Right forelimb (tissue), 1 donor: ENCODE measurements around the gene HOXD13.

Experiments
- DNase-seq: peaks from one replicate; pipeline ENCODE4 v3.0.0-alpha.2; 2018

The HOXD13 gene

DNA sequence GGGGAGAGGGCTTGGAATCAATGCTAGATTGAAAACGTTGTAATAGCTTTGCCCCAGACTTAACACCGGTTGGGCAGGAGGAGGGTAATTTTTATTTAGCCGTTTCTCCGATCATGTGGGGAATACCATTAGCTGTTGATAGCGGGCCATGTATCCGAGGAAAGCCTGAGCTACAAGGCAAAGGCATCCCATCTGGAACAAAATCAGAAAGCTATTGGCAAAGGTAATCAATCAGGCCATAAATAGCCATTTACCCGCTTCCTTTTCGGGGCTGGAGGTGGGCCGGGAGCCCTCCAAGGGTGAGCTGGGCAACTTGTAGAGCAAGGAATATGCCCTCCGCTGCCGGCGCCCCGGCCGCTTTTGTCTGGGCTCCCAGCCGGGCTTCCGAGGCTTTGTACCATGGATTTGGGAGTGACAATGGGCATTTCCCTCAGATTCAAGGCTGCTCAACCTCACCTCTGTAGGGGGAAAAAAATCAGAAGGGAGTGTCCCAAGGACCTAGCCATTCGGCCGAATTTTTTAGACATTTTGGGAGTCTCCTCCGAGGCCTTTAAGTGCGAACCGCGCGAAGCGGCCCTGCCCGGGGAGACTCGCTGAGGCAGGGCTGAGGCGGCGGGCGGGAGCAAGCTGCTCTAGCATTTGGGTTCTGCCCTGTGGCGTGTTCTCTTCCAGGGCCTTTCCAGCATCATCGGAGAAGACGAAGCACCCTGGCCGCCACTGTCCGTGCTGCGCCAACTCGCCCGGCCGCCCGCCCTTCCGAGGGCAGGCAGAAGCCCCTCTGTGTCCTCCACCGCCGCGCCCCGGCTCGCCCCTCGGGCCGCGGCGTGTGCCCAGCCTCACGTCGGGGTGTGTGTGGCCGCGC, 28.9 kb downstream of the HOXD13 start:
- DNase-seq, result peak; percentile 70

DNA sequence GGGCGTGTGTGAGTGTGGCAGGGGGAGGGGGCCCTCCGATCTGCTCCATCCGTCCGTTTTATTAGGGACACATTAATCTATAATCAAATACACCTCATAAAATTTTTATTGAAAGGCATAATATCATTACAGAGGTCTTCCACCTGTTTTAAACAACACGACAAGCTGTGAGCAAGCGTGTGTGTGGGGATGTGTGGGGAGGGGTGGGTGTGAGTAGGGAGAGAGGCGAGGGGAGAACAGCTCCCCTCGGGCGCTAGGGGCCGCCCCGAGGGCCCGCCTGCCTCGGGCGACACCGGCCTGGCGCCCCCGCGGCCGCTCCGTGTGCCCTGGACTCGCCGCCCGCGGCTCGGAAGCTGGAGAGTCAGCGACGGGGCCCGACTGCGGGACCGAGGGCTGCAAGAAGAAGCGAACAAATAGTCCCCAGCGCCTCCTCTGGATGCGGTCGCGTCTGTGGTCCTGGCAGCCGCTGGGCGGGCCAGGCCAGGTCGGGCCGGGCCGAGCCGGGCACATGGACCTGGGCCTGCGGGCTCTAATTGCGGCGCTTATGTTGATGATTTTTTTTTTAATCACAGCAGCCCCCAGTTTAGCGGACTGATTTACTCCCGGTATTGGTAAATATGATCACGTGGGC, 29.6 kb downstream of the HOXD13 start:
- DNase-seq, result peak; percentile 88

DNA sequence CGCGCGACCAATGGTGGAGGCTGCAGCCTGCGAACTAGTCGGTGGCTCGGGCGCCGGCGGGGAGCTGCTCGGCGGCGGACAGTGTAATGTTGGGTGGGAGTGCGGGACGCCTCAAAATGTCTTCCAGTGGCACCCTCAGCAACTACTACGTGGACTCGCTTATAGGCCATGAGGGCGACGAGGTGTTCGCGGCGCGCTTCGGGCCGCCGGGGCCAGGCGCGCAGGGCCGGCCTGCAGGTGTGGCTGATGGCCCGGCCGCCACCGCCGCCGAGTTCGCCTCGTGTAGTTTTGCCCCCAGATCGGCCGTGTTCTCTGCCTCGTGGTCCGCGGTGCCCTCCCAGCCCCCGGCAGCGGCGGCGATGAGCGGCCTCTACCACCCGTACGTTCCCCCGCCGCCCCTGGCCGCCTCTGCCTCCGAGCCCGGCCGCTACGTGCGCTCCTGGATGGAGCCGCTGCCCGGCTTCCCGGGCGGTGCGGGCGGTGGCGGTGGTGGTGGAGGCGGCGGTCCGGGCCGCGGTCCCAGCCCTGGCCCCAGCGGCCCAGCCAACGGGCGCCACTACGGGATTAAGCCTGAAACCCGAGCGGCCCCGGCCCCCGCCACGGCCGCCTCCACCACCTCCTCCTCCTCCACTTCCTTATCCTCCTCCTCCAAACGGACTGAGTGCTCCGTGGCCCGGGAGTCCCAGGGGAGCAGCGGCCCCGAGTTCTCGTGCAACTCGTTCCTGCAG, 30.3 kb downstream of the HOXD13 start, which contains the start of gene HOXD9:
Gene HOXD9, plus strand, starts transcription at position 37 of the 728 bp plus-strand sequence. Its CDS starts 50 bp downstream, at position 87.
- no peak for DNase-seq

DNA sequence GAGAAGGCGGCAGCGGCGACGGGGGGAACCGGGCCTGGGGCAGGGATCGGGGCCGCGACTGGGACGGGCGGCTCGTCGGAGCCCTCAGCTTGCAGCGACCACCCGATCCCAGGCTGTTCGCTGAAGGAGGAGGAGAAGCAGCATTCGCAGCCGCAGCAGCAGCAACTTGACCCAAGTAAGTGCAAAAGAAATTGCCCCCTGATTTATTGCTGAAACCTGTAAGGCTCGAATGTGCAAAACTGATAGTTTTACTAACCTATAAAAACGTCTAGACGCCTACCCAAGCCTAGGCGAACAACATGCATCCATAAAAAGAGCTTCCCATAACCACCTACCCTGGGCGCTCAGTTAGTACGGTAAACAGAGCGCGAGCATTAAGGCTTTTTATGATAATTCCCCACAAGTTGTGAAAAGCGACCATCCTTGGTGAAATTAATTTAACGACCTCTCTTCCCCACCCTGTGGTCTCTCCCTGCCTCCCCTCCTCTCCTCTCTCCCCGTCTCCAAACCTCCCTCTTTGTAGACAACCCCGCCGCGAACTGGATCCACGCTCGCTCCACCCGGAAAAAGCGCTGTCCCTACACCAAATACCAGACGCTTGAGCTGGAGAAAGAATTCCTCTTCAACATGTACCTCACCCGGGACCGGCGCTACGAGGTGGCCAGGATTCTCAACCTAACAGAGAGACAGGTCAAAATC, 31.0 kb downstream of the HOXD13 start:
- peak; percentile 77 for DNase-seq

DNA sequence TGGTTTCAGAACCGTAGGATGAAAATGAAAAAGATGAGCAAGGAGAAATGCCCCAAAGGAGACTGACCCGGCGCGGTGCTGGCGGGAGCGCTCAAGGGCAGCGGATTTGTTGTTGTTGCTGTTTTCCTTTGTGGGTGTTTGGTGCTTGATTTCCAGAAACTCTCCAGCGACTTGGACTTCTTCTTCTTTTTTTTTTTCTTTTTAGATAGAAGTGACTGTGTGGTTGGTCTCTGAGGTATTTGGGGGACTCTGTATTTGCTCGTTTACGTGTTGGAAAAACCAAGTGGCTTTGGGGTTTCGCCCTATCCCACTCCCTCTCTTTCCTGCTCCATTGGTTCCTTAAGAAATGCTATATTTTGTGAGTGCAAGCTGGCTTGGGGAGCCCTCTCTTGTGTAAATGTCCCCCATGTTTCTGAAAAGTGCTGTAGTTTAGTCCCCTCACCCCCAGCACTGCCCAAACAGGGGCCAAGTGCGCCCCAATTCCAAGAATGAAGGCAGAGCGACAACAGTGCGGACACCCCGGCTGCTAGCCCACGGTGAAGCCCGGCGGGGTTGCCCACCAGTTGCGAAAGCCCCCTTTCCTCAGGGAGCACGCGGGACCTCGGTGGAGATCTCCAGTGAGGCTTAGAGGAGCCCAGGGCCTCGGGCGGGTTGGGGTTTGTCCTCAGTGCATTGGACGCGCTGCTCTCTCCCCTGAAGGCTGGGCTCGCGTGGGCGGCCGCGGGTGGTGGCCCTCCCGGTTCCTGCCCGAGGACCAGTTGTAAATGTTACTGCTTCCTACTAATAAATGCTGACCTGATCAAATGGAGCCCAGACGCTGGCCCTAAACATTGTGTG, 31.8 kb downstream of the HOXD13 start:
- peak; percentile 65 for DNase-seq

DNA sequence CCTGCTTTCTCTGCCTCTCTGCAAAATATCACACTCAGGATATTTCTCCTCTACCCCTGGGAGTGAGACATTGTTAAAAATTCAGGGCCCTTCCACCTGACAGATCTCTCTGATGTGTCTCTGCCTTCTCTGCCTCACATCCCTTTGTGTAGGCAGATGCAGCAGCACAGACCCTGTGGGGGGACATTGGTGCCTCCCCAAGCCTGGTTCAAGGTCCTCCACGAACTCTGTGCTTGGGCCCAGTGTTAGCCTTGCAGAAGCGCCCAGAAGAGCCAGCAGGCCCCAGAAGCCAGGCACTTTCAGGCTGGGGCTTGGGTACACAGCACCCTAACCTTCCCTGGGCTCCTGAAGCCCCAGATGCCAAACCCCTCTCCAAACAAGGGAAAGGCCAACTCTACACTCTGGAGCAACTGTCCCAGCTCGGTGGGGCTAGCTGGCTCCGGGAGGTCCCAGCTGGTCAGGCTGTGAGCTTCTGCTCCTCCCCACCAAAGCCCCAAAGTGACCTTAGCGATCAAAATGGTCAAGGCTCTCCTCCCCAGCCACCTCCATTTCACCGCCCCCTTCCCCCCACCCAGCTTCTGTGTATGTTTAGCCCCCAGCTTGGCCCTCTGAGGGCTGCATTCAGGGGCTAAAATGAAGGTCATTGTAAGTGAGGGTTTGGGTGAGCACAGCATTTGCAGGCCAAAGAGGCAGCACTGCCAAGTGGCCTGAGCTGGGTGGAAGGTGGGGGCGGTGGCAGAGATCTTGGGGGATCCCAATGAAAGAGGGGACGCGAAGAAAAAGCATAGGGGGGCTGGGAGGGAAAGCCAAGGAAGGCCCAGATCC, 32.6 kb downstream of the HOXD13 start:
- DNase-seq, result peak; percentile 58

DNA sequence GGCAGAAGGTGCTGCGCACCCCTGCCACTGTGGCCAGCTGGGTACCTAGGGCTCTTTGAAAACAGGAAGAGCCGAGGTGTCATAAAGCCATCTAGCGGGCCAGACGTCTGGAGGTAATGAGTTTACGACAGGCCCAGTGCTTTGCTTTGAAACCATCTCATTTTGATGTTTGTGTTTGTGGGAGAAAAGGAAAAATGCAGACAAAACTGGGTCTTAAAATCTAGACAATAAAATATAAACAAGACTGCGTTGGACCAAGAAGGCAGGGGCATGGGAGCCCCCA, 33.2 kb downstream of the HOXD13 start:
- no peak for DNase-seq

DNA sequence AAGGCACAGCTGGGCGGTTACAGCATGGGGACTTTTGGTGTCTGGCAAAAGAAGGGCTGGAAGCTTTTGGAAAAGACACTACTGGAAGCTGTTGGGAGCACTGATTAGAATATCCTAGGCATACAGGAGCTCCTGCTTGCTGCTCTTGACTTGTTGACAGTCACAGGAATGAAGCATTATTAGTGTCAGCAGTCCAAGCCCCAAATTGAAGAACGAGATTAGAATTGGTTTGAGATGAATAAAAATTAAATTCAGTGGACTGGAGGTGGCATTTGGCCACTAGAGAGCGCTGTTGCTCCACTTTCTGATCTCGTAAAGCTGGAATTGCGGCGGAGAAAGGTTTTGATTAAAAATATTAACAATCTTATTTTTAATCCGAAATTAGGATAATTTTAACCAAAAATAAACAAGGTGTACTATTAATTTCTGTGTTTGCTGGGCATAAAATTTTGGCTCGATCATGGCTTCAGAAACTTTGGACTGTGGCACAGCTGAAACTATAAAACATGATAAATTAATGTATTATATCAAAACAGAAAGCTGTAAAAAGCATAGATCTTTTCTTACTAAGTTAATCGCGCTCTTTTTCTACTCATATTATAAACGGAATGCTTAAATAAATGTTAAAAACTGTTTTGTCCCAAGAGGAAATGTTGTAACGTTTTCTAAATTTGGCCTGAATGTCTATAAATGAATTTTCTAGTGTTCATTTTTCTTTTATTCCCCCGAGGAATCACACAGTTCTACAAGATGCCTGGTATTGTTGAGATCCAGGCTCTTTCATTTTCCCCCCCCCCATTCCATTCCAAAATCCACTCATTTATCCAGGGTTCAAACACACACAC, 34.6 kb downstream of the HOXD13 start:
- peak; percentile 84 for DNase-seq

DNA sequence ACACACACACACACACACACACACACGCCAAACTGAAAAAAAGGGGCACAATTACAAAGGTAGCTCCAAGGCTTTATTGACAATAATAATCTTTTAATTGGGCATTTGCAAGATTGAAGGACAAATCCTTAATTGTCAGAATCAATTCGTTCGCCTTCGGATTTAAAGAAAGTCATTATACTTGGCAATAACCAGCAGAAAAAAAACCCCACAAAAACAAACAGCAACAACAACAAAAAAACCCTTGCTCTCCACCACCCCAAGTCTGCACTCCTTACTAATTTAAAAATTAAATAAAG, 35.2 kb downstream of the HOXD13 start:
- DNase-seq, result no peak

DNA sequence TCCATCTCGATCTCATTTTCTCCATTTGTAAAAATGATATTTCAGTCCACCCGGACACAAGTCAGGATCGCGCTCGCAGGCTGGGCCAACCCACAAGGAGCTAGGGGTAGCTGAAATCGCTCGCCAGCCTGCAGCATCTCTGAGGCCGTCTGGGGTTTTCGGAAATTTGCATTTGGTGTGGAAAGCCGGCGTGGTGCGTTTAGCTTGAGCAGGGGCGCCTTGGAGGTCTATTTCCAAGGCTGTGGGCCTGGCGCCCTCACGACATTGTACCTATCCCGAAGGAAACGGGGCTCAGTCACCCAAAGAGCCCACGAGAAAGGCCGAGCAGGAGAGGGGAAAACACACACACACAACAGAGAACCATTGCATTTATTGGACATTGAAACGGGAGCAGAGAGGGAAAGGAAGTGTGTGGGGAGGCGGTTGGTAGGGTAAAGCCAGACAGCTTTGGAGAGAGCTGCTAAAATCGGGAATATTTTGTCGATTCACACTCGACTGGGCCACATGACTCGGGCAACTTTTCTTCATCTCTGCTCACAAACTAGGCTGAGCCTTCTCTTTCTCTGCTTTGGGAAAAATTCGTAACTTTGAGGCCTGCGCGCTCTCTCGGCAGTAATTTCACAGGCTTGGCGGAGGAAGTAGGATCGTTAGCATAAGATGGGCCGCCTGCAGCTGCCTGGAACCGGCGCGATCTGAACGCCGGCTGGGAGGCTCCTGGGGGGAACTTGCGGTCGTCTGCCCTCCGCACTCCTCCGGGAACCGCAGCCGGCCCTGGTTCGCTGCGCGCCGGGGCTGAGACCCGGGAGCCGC, 35.9 kb downstream of the HOXD13 start:
- peak; percentile 79 for DNase-seq

DNA sequence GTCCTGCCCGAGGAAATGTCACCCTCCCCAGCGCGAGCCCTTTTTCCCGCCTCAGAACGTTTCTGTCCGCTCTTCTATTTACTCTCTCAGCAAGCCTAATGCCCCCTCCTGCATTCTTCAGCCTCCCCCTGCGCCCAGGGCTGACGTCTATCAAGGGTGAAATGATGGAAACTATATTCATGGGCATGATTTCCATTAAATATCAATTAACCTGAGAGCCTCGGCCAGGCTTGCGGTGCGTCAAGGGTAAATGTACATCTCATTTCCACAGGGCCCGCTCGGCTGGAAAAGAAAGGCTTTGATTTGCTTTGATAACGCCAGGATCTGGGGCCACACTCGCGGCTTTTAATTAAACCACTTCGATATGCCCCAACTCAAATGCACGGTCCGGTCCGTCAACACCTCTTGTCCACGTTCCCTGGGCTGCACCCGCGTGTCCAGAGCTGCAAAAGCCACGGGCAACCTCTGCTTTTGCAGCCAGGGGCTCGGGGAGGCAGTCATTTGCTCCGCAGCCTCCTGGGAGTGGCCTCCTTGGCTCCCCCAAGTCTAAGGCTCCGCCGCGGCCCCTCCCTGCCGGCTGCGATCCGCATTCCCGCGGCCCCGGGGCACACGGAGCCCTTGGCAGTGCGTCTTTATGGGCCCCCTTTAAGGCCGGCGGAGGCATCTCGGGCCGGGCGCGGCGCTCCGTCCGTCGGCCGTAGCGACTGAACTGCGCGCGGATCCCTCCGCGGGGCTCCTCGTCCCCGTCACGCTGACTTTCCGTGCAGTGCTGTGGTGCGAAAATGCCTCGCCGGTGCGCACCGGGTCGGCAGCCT, 36.7 kb downstream of the HOXD13 start, which contains the start of gene HOXD8:
Gene HOXD8, plus strand, starts transcription at position 724 of the 815 bp plus-strand sequence. CDS start 662 bp downstream, outside the sequence.
- peak; percentile 90 for DNase-seq

DNA sequence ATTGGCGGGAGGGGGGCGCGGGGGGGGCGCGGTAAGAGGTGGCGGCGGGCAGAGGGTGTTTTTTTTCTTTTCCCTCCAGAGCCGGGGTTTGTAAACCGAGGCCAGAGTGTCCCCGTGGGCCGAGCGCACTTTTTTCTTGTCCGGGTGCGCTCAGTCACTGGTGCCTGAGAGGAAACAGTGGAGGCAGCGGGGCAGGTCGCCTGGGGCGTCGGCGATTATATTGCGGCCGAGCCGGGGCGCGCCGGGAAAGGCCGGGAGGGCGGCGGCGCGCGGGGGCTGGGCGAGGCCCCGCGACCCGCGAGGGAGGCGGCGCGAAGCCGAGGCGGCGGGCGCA, 37.3 kb downstream of the HOXD13 start:
- DNase-seq, result no peak

DNA sequence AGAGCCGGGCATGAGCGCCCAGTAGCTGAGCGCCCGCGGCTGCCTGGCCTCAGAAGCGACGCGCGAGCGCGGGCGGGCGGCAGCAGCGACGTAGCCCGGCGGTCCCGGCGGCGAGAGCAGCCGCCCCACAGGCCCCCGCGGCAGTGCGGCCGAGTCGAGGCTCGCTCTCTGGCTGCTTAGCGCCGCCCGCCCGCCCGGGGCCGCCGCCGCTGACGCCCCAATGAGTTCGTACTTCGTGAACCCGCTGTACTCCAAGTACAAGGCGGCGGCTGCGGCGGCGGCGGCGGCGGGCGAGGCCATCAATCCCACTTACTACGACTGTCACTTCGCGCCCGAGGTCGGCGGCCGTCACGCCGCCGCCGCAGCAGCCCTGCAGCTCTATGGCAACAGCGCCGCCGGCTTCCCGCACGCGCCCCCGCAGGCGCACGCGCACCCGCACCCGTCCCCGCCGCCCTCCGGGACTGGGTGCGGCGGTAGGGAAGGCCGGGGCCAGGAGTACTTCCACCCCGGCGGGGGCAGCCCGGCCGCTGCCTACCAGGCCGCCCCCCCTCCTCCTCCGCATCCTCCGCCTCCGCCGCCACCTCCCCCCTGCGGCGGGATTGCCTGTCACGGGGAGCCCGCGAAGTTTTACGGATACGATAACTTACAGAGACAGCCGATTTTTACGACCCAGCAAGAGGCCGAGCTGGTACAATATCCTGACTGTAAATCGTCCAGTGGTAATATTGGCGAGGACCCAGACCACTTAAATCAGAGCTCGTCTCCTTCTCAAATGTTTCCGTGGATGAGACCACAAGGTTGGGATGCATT, 37.8 kb downstream of the HOXD13 start:
- DNase-seq, result peak; percentile 85

DNA sequence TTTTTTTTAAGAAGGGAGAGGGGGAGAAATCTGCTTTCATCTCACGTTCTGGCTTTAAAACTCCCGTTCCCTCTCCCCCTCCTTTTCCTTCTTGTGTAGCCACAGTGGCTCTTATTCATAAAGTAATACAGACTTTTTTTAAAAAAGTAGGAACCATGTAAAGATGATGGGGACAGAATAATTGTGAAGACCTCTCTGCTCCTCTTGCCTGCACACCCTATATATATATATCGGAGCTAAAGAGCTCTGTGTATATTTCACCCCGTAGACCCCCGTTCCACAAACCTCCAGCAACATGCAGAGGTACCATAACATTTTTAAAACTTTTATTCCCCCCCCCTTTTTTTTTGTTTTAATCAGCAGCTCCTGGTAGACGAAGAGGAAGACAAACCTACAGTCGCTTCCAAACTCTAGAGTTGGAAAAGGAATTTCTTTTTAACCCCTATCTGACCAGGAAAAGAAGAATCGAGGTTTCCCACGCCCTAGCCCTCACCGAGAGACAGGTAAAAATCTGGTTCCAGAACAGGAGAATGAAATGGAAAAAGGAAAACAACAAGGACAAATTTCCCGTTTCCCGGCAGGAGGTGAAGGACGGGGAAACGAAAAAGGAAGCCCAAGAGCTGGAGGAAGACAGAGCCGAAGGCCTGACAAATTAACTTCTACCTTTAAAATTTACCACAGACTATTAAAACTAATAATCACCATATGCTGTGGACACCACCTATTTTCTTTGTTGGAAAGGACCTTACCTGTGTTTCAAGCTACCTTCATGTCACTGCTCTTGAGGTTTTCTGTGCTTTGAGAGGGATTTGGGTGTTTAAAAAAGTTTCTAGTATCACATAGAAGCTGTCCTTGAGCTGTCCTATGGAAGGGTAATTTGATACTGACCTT, 38.7 kb downstream of the HOXD13 start:
- DNase-seq, result no peak

DNA sequence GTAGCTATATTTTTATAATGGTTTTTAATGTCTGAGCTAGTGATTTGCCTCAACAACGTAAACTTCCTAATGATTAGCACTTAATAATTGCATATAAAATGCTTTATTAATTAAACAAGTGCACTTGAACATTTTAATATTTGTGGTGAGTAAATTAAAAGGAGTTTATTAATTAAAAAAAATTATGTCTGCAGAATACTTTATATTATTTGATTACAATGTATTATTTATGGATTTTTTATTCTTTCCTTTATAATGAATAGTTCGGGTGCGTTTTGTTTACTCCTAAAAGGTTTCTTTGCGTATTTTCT, 39.3 kb downstream of the HOXD13 start:
- DNase-seq, result no peak

DNA sequence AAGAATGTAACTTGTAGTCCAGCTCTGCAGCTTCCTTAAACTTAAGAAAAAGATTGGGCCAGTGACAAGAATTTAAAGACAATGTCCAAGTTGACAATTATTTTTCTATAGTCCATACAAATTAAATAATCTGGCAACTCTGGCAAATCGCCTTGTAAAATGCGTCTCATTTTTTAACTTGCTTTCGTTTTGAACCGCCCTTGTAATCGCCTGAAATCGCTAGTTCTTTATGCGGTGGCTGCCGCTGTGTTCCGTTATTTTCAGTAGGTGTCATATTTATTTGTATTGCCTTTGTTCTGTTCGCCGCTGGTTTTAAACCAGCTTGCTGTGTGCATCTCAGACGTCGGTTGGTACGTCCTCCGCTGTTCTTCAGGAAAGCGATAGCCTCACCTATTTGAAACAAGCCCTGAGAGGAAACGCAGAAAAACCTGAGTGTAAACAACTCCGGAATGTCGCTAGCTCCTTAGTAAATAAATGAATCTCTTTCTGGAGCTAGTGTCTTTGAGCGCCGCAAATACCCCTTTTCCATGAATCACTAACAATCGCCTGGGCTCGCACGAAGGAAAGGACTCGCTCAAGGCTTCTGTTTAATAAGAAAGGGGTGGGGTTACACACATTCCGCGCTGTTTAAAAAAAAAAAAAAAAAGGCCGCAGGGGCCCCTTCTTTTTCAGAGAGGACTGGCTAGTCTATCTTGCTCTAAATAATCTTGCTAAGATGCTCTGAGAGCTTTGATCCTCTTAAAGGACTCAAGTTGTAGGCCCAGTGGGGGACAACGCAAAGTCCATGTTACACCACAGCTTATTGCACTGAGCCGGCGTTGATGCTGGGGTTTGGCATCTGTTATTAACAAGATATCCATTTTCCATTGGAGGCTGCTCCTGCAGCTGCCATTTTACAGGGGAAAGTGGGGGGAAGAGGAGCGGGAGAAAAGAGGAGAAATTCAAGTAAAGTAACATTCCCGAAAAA, 40.0 kb downstream of the HOXD13 start:
- peak; percentile 66 for DNase-seq
